C4-2B (cell line): ENCODE results near the gene CPSF4.

Experiments
- ZFX ChIP-seq: fragments of 450-650 bp; IDR thresholded peaks from 2 replicates; pipeline ENCODE4 v1.6.1; 2017
- TF ChIP-seq, protein P1 (sequence below): fragments of 450-650 bp; conservative IDR thresholded peaks from 2 replicates; pipeline ENCODE4 v1.5.1; 2017; ENCODE audit warnings: mild to moderate bottlenecking

DNA sequence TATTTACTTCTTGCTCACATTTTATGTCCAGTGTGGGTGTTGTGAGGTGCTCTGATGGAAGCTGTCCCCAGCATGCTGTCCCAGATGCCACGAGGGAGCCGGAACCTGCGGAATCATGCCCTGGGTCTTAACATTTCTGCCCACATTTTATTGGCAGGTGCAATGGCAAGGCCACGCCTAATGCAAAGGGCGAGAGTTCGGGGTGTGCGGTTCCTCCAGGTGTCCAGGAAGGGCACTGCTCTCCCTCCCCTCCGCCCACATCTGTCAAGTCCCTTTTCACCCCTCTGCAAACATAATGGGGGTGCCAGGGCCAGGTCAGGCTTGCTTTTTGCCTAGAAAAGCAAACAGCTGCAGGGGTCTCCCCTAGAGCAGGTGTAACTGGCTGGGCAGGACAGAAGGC is 46.7 kb upstream of the CPSF4 start:
- TF ChIP-seq, protein P1, sequence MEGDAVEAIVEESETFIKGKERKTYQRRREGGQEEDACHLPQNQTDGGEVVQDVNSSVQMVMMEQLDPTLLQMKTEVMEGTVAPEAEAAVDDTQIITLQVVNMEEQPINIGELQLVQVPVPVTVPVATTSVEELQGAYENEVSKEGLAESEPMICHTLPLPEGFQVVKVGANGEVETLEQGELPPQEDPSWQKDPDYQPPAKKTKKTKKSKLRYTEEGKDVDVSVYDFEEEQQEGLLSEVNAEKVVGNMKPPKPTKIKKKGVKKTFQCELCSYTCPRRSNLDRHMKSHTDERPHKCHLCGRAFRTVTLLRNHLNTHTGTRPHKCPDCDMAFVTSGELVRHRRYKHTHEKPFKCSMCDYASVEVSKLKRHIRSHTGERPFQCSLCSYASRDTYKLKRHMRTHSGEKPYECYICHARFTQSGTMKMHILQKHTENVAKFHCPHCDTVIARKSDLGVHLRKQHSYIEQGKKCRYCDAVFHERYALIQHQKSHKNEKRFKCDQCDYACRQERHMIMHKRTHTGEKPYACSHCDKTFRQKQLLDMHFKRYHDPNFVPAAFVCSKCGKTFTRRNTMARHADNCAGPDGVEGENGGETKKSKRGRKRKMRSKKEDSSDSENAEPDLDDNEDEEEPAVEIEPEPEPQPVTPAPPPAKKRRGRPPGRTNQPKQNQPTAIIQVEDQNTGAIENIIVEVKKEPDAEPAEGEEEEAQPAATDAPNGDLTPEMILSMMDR: no peak
- TF ChIP-seq ZFX: no peak
